HepG2 (cell line): ENCODE results near the gene ACE. TPM values are rescaled to one million over a fixed set of nuclear protein-coding genes. Genes with fewer than 3 reads are reported as not detected.

Source experiments
- AHDC1 ChIP-seq: sonication (generic); formaldehyde crosslinking; IDR thresholded peaks from 2 replicates; pipeline ENCODE4 v1.5.1; 2020; ENCODE audit warnings: mild to moderate bottlenecking, missing genetic modification reagents, borderline replicate concordance
- HHEX ChIP-seq: IDR thresholded peaks from 2 replicates; pipeline ENCODE4 v1.6.1; 2016; ENCODE audit warnings: control low read depth
- HNRNPL ChIP-seq: fragments of 200-400 bp; formaldehyde crosslinking; IDR thresholded peaks from 2 replicates; pipeline ENCODE4 v1.6.1; 2017; ENCODE audit warnings: mild to moderate bottlenecking, low read depth, low read length
- KLF16 ChIP-seq, 2 experiments: sonication (generic) in 1 of 2; formaldehyde crosslinking in 1 of 2; IDR thresholded peaks; 2 replicates each; pipeline versions ENCODE4 v1.6.1 to v1.8.0; 2016 to 2023; ENCODE audit warnings: missing genetic modification reagents in 2 of 2, missing compliant biosample characterization in 1 of 2
- ZBTB43 ChIP-seq: sonication (generic); formaldehyde crosslinking; conservative IDR thresholded peaks from 2 replicates; pipeline ENCODE4 v1.4.0; 2020; ENCODE audit warnings: missing genetic modification reagents
- ZSCAN30 ChIP-seq: sonication (generic); formaldehyde crosslinking; IDR thresholded peaks from 2 replicates; pipeline ENCODE4 v1.5.0; 2020; ENCODE audit warnings: mild to moderate bottlenecking, missing genetic modification reagents
- polyA plus RNA-seq, 8 experiments: library from polyadenylated mRNA; depleted of rRNA in 3 of 8; stranded (reverse) in 7 of 8; unstranded in 1 of 8; fragments of >200 nt; fragmentation: Illumina TruSeq in 4 of 8; extraction: Trizol in 4 of 8; gene quantifications; 2 replicates each; pipeline versions ENCODE4 v1.2.1 to v1.2.3, GENCODE V29; 2011 to 2016; ENCODE audit warnings: low read depth in 4 of 8, missing spikeins in 1 of 8, mixed read lengths in 1 of 8; ENCODE audit not compliant: insufficient read depth in 1 of 8
- total RNA-seq, 5 experiments: library from RNA; depleted of rRNA; stranded (reverse); fragments of >200 nt; fragmentation: Illumina TruSeq; extraction: Trizol; gene quantifications; 2 replicates each; pipeline ENCODE4 v1.2.3, GENCODE V29; 2016; ENCODE audit warnings: low read depth in 1 of 5
- TF ChIP-seq, protein P1 (sequence below): sonication (generic); formaldehyde crosslinking; IDR thresholded peaks from 2 replicates; pipeline ENCODE4 v1.4.0; 2020; ENCODE audit warnings: missing genetic modification reagents
- TF ChIP-seq, protein P2 (sequence below), 2 experiments: fragments of 450-650 bp in 1 of 2; sonication (generic) in 1 of 2; formaldehyde crosslinking in 1 of 2; IDR thresholded peaks; 2 replicates each; pipeline versions ENCODE4 v1.6.1 to v1.8.0; 2016 to 2022; ENCODE audit warnings: antibody characterized with exemption in 1 of 2, mild to moderate bottlenecking in 1 of 2, missing genetic modification reagents in 1 of 2

Gene ACE
- total and polyA plus RNA-seq, 2 of the 13 experiments (the other 11 are each of a cell fraction or from before 2014, with no cell fraction given), result 0.08 to 0.13 TPM

DNA sequence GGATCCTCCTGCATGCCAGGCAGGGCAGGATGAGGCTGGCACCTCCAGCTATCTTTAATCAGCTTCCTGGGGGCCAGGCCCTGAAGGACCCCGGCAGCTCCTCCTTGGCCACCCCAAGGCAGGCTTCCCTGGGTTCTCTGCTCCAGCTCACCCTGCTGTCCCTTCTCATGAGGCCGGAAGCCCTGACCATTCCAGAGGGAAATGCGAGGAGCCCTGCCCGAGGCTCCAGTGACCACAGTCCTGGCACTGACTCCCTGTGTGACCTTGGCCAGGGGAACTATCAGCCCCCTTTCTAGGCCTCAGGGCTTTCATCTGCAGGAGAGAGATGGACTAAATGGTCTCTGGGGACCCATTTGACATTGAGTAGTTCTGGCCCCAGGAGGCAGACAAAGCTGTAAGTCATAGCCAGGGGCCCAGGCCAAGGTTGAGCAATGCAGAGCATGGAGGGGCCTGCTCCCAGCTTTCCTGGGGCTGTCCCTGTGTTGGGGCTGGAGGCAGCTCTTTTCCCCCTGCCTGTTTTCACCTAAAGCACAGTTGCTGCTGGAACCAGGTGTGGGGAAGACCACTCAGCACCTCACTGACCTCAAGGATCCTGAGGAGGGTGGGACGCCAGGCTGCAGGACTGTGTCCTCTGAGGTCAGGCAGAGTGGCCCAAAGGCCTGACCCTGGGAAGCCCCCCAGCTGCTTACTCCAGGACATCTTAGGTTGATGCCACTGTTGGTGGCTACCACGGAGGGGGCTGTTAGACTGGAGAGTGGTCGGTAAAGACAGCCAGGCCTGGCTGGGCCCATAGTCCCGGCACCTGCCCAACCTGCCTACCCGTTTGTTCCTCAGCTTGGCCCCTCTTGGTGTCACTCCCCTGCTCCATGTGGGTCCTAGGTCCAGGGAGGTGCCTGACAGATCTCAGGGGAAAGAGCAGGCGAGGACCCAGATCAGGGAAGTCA, 54.4 kb downstream of the ACE start (continued):
- peak; percentile 96 for TF ChIP-seq AHDC1 (CRISPR knock-in tag)
- TF ChIP-seq ZBTB43 (CRISPR knock-in tag), result 0 out of 2 replicates have a peak, but pooled peaks have one; percentile 5
- TF ChIP-seq KLF16 (CRISPR knock-in tag; IDR thresholded peaks at IDR 0.05), result peak in 1 of 2 experiments; percentile 84; a peak in 2 of 4 replicates
- peak; percentile 72 for TF ChIP-seq HHEX
- TF ChIP-seq, protein P1, sequence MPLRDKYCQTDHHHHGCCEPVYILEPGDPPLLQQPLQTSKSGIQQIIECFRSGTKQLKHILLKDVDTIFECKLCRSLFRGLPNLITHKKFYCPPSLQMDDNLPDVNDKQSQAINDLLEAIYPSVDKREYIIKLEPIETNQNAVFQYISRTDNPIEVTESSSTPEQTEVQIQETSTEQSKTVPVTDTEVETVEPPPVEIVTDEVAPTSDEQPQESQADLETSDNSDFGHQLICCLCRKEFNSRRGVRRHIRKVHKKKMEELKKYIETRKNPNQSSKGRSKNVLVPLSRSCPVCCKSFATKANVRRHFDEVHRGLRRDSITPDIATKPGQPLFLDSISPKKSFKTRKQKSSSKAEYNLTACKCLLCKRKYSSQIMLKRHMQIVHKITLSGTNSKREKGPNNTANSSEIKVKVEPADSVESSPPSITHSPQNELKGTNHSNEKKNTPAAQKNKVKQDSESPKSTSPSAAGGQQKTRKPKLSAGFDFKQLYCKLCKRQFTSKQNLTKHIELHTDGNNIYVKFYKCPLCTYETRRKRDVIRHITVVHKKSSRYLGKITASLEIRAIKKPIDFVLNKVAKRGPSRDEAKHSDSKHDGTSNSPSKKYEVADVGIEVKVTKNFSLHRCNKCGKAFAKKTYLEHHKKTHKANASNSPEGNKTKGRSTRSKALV (CRISPR knock-in tag), result no peak
- peak; percentile 89 for TF ChIP-seq HNRNPL
- no peak for TF ChIP-seq ZSCAN30 (CRISPR knock-in tag)
- TF ChIP-seq, protein P2, sequence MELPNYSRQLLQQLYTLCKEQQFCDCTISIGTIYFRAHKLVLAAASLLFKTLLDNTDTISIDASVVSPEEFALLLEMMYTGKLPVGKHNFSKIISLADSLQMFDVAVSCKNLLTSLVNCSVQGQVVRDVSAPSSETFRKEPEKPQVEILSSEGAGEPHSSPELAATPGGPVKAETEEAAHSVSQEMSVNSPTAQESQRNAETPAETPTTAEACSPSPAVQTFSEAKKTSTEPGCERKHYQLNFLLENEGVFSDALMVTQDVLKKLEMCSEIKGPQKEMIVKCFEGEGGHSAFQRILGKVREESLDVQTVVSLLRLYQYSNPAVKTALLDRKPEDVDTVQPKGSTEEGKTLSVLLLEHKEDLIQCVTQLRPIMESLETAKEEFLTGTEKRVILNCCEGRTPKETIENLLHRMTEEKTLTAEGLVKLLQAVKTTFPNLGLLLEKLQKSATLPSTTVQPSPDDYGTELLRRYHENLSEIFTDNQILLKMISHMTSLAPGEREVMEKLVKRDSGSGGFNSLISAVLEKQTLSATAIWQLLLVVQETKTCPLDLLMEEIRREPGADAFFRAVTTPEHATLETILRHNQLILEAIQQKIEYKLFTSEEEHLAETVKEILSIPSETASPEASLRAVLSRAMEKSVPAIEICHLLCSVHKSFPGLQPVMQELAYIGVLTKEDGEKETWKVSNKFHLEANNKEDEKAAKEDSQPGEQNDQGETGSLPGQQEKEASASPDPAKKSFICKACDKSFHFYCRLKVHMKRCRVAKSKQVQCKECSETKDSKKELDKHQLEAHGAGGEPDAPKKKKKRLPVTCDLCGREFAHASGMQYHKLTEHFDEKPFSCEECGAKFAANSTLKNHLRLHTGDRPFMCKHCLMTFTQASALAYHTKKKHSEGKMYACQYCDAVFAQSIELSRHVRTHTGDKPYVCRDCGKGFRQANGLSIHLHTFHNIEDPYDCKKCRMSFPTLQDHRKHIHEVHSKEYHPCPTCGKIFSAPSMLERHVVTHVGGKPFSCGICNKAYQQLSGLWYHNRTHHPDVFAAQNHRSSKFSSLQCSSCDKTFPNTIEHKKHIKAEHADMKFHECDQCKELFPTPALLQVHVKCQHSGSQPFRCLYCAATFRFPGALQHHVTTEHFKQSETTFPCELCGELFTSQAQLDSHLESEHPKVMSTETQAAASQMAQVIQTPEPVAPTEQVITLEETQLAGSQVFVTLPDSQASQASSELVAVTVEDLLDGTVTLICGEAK (IDR thresholded peaks at IDR 0.05), result no peak
- TF ChIP-seq, protein P2 (CRISPR knock-in tag; IDR thresholded peaks at IDR 0.05), result peak; percentile 68; the same call in 1 of the 2 replicates
